Measurements from ENCODE around the gene FAM171A1.

GRCh38 chr10:15300145-15300544, 70.9 kb downstream of the FAM171A1 start:
- no peak for TF ChIP-seq POLR2AphosphoS5 (IDR thresholded peaks at IDR 0.05)
- TF ChIP-seq CTCF (IDR thresholded peaks at IDR 0.05), result no peak
